Activated T-cell treated with anti-CD3 and anti-CD28 coated beads, Interleukin-2, amount 50 U/mL, for 1 hour (primary cell): ENCODE measurements around the gene POU2AF1.
"Not testable (repeated sequence)": the region's sequence is repeated elsewhere in the genome, so short reads cannot be mapped to it uniquely, and the experiment has no call there.

Source experiments
- DNase-seq: peaks from one replicate; pipeline ENCODE4 v3.0.0-alpha.2; 2020

POU2AF1 gene

DNA sequence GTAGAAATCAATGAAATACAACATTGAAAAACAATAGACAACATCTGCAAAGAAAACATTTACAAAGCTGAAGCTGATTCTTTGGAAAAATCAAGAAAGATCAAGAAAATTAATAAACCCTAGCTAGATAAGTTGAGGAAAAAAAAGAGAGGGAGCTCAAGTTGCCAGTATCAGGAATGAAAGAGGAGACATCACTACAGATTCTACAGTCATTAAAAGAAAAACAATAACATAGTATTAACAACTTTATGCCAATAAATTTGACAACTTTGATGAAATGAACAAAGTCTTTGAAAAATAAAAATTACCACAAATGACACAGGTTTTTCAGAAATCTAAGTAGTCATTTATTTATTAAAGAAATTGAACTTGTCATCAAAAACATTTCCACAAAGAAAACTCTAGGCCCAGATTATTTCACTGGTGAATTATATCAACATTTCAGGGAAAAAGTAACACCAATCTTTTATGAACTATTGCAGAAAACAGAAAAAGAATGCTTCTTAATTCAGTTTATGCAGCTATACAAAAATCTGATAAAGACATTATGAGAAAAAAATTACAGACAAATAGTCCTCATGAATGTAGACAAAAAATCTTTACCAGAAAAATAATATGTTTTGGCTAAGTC, 39.2 kb downstream of the POU2AF1 start:
- DNase-seq = no peak

DNA sequence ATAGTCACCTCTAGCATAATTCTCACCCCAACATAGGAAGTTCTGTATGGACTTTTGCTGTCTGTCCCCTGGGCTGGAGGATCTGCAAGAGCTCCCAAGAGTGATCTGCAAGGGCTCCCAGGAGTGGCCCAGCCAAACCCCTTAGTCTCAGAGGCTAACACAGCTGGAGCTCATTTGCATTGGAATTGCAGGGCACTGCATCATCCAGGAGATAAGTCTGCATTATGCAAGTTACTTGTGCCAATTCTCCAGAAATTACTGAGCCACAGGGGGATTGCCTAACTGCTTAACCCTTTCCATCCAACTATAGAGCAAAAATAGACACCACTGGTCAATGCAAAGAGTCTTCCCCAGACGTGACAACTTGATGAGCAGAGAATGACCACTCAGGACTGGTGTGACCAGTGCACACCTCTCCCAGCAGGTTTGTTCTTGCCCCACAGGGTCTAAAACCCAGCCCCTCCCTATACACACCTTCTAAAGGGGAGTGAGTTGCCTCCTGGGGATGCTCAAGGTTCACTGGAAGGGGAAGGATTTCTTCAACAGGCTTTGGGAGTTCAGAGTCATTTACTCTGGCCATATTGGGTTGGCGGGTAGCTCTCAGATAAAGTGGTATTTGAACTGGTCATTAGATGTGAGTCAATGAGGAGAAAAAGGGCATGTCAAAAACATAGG, 42.4 kb downstream of the POU2AF1 start:
- no peak for DNase-seq

DNA sequence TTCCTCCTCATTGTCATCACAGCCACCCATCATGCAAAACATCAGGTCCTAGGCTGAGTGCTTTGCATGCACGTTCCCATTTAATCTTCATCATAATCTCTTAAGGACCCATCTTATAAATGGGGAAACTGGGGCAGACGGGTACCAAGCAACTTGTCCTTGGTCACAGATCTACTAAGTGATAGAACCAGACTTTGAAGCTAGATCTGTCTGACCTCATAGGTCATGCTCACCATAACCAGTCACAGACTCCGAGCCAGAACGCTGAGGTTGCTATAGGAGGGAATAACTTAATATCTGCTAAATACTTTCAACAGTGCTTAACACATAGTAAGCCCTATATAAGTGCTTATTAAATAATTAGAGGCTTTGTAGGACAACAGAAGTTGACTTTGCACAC, 43.0 kb downstream of the POU2AF1 start:
- no peak for DNase-seq

DNA sequence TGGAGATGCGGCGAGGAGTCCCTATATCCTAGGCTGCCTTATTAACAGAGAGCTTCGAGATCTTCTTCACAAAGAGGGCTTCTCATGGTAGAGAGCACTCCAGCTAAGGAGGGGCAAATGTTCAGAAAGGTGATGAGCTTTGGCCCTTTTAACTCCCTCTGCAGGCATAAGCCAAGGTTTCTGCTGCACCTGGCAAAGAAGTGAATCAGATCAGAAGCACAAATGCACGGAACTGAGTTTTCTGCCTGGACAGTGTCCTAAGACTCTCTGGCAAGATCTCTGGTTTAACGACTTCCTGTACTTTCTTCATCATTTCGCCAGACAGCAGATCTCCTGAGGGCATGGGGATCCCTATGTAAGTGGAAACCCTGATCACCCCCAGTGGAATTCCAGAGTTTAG, 43.5 kb downstream of the POU2AF1 start:
- no peak for DNase-seq

DNA sequence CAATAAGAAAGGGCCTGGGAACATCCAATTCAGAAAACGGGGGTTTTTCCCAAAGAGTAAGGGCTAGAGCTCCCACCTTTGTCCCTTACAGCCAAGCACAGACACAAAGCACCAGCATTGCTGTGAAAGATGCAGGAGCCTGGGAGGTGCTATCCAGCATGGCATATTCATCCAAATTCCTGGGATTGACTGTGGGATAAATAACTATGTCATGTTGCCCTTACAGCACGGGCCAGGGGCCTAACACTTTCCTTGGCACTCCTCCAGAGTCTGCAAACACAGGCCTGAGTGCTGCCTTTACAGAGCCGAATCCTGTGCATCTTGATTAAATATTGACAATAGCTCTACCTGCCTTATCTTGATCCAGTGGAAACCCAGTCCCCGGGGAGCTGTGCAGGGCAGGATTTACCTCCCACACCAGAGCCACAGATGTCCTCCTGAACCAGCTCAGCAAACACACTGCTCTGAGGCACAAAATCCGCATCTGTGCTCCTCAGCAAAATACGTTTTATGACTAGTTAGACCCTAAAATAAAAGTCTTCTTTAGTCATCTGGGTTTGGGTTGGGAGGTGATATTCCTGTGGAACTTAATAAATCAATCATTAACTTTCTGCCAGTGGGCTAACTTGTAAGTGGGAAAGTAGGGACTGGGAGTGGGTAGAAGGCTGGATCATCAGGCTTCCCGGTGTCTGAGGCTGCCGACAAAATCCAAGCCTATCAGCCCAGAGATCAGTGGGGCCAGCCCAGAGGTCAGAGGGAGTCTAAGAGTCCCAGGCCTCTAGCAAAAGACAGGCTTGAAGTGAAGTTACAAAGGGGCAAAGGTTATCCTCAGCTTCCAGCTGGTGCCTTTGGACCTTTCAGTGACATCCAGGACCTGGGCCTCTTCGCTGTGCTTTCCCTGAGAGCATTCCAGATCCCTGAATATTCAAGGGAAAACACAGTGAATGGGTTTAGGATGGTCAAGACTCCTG, 44.3 kb downstream of the POU2AF1 start:
- DNase-seq = no peak

DNA sequence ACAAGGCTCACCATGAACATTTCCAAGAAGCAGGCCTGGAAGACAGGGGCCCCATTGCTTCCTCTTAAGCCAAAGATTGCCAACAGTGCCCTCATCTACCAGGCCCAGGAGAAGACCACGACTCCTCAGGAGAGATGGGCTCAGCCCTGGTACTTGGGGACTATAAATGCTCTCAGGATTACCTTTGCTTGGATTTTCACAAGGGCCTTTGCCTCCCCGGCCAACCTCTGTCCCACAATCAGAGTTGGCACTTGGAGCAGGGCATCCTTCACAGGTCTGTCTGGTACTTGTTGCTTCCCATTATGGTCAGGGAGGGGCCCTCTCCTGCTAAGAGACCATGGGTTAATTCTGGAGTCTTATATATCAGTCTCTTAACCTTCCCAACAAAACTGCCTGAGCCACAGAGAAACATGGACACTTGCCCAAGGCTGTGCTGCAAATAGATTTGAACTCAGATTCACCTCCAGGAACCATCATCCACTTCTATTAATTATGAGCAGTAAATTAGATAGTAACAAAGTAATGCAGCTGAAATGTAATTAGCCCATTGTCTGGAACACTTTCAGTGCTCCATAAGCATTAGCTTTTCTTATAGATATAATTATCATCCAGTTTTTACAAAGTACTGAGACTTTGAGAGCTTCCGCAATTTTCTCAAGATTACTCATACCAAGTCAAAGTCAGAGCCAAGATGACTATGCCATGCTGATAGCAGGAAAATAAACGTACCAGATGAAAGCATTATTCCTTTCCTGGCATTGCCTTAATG, 47.2 kb downstream of the POU2AF1 start:
- no peak for DNase-seq

DNA sequence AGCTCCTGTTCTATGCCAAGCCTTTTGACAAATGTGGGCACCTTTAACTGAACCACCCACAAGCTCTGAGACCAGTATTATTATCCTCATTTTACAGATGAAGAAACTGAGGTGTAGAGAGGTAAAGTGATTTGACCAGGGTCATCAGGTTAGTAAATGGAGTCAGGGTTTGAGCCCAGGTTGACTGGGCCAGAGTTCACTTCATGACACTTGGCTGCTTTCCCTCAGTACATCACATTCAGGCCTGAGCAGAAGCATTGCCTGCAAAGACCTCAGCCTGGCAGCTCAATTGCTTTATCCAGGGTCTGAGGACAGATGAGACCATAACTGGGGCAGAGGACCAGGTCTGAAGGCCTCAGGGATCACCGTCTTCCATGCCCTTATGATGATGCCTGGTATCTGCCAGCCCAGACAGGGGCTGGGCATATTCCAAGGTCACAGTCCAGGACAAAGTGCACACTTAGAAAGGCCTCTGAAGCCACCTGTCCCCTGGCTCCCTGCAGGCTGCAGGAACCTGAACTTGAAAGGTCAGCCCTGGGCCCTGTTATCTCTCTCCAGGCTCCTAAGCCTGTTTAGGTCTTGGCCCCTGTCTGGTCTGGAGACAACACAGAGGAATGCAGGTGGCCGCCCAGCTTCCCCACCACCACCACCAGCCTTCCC, 48.7 kb downstream of the POU2AF1 start:
- no peak for DNase-seq

DNA sequence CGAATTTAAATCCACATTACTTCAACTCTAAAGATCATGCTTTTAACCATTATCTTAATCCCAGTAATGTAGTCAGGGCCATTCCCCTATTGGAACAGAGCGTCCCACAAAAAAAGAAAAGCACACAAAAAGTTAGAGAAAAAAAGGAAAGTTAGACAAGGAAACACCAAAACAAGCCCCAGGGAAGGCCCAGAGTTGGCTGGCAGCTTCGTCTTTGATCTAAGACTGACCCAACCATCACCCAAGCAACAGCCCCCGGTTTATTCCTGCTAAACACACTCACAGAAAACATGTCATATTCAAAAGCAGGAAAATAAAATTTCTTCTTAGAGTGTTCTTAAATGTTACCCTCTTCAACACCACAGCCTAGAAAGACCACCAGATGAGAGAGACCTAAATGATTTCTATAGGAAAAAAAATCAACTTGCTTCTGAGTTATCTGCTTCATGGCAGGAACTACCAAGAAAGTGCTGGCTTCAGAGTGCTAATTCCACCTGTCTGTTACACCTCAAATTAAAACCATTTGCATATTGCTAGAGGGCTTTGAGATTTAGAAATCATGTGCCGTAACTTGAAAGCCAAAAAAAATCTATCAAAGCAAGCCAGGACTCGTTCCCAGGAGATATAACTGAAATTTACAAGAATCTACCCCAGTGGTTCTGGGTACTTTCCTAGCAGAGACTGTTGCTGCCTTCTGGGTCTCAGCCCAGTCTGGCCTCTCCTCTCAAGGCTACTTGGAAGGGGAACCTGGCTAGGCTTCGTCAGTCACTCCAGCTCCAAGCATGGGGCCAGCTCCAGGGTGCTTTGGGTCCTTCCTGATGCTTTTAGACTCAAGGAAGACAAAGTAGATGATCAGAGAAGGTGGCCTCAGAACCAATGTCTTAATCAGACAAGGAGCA, 49.5 kb downstream of the POU2AF1 start:
- DNase-seq = no peak

DNA sequence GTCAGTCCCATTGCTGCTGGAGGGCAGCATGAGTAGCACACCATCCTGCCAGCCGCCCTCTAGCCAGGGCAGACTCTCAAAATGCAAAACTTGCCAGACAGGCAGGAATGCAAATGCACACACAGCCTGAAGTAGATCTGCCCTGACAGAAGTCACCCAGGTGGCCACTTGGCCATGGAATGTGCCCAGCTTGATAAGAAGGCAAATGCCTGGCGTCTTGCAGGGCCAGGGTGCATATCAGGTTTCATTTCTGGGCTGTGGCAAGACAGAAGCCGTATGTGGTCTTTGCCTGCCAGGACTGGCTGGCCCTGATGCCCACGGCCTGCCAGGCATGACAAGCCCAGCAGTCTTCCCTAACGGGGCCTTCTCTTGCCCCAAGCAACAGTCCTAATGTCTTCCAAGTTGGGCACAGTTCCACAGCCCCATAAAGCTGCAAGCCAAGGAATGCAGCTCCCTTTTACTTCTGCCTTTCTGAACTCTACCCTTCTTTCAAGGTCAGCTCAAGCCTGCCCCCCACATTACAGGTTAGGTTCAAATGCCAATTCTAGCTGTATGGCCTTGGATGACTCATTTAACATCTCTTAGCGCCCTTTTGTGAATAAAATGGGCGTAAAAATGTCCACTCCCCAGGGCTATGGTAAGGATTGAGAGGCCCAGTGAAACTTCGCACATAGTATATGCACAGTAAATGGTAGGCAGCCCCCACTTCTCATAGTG, 51.0 kb downstream of the POU2AF1 start:
- no peak for DNase-seq

DNA sequence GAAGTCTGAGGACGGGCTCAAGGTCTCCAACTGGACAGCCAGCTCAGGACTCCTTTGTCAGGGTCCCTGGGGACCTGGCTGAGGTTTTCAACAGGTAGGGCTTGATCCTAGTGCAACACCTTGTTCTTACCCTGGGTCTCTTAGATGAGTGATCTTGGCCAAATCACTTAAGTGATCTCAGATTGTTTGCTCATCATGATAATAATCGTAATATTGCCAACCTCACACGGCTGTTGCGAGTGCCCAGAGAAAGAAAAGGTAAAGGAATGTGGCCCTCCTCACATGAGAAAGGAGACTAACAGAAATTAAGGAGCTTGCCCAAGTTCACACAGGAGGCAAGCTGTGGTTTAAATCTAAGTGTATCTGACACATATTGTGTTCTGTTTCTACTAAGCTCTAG, 52.3 kb downstream of the POU2AF1 start:
- DNase-seq = no peak

DNA sequence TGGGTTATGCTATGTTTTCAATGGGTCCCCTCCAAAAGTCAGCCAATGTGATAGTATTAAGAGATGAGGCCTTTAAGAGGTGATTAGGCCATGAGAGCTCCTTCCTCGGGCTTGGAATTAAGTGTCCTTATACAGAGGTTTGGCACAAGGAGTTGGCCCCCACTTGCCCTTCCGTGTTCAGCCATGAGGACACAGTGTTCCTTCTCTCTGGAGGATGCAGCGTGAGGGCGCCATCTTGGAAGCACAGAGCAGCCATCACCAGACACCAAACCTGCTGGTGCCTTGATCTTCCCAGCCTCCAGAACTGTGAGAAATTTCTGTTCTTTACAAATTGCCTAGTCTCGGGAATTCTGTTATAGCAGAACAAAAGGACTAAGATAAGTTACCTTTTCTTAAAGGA, 53.8 kb downstream of the POU2AF1 start:
- no peak for DNase-seq

DNA sequence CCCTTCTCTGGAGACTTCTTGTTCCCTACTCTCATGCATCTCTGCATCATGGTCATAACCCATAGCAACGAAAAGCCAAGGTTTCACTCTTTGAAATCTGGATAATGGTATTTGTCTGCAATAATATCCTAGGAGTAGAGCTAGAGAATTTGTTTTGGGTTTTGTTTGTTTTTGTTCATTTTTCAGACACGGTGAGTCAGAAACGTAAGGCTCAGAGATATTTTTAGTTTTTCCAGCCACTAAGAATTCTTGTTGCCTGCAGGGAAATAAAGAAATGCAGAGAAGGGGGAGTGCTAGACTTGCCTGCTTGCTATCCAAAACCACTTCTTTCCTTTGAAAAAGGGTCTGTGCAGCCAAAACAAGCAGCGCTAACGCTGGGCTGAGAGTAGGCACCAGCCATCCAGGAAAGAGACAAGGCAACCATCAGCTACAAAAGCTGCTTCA, 54.8 kb downstream of the POU2AF1 start:
- DNase-seq = no peak

DNA sequence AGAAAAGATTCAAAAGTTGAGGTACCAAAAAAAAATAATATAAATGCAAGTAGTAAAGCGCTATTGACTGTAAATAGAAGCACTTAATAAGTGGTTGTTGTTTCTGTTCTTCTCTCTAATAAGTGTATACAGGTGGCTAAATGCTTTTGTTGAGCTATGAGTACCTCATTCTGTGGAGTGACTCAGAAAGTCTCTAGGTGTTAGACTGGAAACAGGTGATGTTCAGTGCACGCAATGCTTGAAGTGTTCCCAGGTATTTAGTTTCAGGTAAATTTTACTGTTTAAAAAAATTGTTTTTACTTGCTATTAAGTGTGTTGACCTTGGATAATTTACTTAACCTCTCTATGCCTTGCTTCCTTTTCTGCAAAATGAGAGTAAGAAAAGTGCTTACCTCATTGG, 56.5 kb downstream of the POU2AF1 start:
- no peak for DNase-seq

DNA sequence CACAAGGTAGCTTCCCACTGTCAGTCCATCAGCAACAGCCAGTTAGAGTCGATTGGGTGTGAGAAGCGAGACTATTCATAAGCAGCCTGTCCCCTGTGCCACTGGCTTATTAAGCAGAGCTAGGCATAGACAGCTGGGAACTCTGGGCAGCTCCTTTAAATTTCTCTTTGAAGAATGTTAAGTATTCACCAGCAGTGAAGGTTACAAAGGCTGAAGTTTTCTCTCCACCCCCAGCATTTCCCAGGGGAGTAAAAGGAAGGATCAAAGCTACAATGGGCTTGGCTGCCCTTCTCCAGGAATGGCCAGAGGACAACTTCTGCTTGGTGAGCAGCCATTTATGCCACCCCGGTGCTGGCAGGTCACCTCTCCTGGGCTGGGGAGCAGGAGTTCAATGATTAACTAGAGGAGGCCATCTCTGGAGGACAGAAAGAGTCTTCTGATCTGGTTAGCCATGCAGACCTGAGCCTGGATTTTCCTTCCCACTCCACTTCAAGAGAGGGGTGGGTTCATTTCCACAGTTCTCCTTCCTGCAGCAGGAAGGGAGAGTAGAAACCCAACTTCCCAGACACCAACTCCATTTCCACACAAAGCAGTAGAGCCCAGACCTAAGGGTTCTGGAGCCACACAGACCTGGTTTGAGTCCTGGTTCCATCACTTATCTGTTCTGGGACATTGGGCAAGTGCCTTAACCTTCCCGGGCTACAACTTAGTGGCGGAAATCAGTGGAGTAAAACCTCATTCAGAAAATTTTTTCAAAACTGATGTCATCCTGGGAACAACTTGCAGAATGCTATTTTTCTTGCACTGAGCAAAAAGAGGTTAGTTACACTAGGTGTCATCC, 58.1 kb downstream of the POU2AF1 start:
- DNase-seq = no peak

DNA sequence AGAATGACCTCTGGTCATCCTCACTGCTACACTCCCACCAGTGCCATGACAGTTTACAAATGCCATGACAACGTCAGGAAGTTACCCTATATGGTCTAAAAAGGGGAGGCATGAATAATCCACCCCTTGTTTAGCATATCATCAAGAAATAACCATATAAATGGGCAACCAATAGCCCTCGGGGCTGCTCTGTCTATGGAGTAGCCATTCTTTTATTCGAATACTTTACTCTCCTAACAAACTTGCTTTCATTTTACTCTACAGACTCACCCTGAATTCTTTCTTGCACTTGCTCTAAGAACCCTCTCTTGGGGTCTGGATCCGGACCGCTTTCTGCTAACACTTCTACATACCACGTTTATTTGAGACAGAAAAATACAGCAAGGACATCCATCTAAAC, 58.9 kb downstream of the POU2AF1 start:
- not testable (repeated sequence) for DNase-seq

DNA sequence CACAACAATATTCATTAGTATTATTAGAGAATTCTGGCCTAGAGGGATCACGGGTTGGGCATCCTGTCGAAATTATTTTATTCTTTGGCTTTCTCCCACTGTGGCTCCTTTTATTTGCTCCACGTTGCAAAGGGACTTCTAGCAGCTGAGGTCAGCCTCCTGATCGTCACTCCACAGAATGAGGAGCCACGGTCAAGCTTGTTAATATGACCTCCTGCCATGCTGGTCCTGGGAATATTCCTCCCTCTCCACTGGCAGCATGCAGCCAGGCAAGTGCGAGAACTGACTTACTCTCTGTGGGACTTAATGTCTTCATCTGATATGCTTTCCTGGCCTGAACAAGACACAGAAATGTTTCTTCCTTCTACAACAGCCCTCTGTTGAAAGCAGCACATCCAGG, 59.8 kb downstream of the POU2AF1 start:
- no peak for DNase-seq

DNA sequence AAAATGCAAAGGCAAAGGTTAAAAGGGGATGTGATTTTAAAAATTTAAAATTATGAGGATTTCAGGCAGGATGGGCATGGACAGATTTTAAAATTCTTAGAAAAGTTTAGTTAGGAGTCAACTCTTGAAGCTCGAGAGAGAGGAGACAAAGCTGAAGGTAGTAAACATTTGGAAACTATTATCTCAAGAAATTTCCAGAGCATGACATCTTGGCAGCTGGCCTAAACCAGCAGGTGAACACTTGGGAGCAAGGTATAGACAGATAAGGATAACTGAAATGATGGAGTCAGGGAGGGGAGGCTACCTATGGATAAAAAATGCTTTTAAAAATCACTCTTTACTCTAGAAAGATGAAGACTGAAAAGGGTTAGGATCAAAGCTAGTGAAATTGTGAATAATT, 67.0 kb downstream of the POU2AF1 start:
- DNase-seq = no peak

DNA sequence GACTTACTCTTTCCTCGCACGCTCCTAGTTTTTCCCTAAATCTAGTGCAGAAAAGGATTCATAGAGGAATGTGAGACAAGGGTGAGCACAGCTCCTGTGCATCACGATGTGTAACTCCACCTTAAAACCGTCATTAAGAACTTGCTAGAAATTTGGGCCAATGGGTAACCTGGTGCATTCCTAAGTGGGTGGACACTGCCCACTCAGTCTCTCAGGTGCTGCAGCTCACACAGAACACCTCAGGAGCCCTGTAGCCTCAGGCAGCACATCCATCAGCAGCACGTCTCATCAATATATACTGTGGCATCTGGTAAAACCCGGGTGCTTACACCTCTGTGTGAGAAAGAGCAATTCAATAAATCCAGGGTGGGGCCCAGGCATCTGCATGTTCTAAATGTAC, 68.4 kb downstream of the POU2AF1 start:
- no peak for DNase-seq

DNA sequence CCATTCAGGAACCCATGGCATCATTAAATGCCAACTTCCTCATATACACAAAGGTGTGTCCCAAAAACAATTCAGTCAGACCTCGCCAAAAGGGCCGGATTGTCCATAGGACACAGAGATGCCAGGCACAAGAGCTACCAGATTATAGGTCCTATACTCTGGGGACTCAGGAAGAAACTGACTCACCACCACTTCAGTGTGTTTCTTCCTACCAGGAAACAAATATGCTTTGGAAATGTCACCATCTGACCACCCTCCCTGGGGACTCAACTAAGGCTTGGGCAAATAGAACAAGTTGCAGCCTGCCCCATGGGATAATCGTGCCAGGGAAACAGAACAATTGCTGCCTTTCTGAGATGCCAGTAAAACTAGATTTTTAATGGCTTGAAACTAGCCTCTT, 69.0 kb downstream of the POU2AF1 start:
- DNase-seq = no peak
